Cardiac fibroblast (primary cell): ENCODE results near the gene TNFAIP2.
A peak's percentile ranks its signal among the peaks of the same experiment; 100 is the strongest.
"Not testable (repeated sequence)": the region's sequence is repeated elsewhere in the genome, so short reads cannot be mapped to it uniquely, and the experiment has no call there.

Experiments used
- DNase-seq, 2 donors: peaks; one replicate each; pipeline versions ENCODE4 v3.0.0 to v3.0.0-alpha.2; 2010; ENCODE audit warnings: low read depth in 2 of 2
- H3K4me3 ChIP-seq, 2 donors: replicated peaks in 1 of 2; 1 replicate in 1 of 2; 2 replicates in 1 of 2; pipeline ENCODE4 v1.5.1; 2011; ENCODE audit warnings: low read depth in 2 of 2, low read length in 2 of 2, mild to moderate bottlenecking in 2 of 2, moderate library complexity in 1 of 2
- CTCF ChIP-seq: IDR thresholded peaks from one replicate; pipeline ENCODE4 v1.5.1; 2011; ENCODE audit warnings: low read depth, mild to moderate bottlenecking, low read length, inconsistent platforms

The TNFAIP2 gene

GRCh38 chr14:103110681-103111231 lies 12.5 kb upstream of the TNFAIP2 start:
- peak in 1 of 2 donors; percentile 52 for DNase-seq
- TF ChIP-seq CTCF: no peak
- no peak overlapping the region for H3K4me3 ChIP-seq

GRCh38 chr14:103111232-103111868 lies 11.9 kb upstream of the TNFAIP2 start:
- DNase-seq: no peak
- H3K4me3 ChIP-seq: no peak overlapping the region
- TF ChIP-seq CTCF: no peak

- no peak overlapping the region for H3K4me3 ChIP-seq
- DNase-seq: no peak
- no peak for TF ChIP-seq CTCF
These were observed 10.6 kb upstream of the TNFAIP2 start for GRCh38 chr14:103112400-103113243.

GRCh38 chr14:103113303-103113702 lies 10.0 kb upstream of the TNFAIP2 start:
- no peak overlapping the region for H3K4me3 ChIP-seq
- no peak for DNase-seq
- TF ChIP-seq CTCF: no peak

GRCh38 chr14:103113774-103114173 lies 9.5 kb upstream of the TNFAIP2 start:
- no peak for DNase-seq
- H3K4me3 ChIP-seq: no peak overlapping the region
- TF ChIP-seq CTCF: no peak

- DNase-seq: peak in 1 of 2 donors; percentile 38
- not testable (repeated sequence) for H3K4me3 ChIP-seq
These were observed 8.1 kb upstream of the TNFAIP2 start for GRCh38 chr14:103115086-103115679.
